Effector CD4-positive, alpha-beta T cell (primary cell): Measurements from ENCODE around the gene ACER2.
A peak's percentile ranks its signal among the peaks of the same experiment; 100 is the strongest.
"Not testable (repeated sequence)": the region's sequence is repeated elsewhere in the genome, so short reads cannot be mapped to it uniquely, and the experiment has no call there.

Experiments used
- DNase-seq: peaks from one replicate; pipeline ENCODE4 v3.0.0-alpha.2; 2020

The ACER2 gene

DNA sequence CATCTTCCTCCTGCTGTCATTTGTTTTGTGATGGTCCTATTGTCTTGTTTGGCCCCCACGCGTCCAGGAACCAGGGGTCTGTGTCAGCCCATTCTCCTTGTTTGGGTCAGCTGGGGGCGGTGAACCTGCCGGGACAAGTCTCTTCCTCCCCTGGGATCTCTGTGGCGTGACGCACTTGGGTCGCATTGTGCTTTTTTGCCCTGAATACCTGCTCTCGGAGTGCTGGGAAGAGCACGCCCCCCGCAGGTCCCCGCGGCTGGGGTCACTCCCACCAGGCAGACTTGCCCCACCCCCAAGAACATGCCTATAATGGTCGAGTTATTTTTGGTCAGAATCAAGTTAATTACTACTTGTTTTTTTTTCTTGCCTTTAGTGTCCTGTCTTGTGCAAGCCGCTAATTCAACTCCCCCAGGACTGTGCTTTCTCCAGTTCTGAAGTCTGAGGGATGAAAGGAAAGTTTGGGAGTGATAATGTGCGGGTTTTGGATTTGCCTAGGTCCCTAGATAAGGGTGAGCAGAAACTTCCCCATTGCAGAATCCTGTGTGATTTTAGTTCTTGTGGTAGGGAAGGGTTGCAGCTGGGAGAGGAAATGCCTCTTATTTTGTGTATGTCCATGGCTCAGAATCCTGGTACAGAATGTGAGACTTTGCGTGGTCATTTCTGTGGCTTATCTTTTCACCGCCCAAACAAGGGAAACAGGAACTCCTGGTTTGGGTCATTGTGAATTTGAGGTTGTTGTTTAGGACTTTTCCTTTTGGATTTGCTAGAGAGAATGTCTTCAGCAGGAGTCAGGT, 789 bp downstream of the ACER2 start:
- DNase-seq = peak; percentile 9

DNA sequence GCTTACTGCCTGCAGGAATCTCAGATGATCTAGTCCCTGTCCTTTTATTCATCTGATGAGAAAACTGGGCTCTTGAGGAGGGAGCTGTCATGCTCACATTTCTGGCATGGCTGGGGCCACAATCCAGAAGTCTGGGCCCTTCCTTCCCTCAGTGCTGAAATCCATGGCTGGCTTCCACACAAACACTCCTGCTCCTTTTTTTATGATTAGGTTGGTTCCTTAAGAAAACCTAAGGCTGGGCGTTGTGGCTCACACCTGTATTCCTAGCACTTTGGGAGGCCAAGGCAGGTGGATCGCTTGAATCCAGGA, 1.3 kb downstream of the ACER2 start:
- DNase-seq = no peak

DNA sequence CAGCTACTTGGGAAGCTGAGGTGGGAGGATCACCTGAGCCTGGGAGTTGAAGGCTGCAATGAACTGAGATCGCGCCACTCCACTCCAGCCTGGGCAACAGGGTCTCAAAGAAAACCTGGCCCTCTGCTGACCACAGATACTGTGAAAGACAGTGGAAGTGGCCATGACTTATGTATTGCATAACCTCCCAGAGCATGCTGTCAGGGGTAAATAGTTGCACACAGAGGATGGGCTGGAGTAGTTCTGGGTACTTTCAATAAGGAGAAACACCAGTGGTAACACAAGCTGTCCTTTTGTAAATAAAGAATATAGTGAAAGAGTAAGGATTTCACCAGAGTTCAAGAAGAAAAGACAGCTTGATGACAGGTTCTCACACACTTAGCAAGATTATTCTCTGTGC, 1.8 kb downstream of the ACER2 start:
- DNase-seq = no peak

DNA sequence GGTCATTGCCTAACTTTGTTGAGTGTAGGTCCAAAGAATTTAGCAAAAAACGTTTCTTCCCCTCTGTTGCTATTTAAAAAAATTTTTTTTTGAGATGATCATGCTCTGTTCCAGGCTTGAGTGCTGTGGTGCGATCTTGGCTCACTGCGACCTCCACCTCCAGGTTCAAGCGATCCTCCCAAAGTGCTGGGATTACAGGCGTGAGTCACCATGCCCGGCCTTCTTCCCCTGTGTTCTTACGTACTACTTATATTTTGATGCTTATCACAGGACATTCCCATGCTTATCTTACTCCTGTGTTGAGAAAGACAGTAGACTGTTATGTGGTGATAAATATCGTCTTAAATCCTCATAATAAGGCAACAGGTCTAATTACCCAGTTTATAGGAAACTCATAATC, 2.5 kb downstream of the ACER2 start:
- DNase-seq = no peak

DNA sequence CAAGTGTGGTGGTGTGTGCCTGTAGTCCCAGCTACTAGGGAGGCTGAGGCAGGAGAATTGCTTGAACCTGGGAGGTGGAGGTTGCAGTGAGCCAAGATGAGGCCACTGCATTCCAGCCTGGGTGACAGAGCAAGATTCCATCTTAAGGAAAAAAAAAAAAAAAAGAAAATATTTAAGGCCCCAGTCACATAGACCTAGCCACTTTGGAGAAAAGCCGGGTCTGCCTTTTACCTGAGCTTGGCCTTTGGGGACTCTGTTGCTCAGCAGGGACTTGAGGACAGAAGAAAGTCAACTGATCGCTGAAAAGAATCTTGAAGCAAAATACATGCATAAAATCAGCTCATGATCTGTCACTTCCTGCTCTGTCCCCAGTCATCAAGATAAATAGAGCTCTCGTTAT, 4.6 kb downstream of the ACER2 start:
- not testable (repeated sequence) for DNase-seq

DNA sequence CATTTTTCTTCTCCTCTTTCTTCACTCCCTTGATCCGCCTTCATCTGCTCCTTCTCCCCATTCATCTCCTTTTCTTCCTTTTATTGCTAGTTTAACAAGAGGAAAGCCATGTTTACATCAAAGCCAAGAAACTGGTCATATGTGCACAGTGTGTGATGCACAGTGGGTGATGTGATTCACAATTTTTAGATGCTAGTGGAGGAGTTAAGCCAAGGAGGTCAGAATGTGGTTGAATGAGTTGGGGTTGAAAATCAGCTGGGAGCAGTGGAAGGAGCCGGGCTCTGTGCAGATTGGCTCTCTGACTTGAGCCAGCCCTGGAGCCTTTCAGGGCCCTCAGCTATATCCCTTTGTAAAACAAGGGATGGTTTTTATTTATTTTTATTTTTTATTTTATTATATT, 7.3 kb downstream of the ACER2 start:
- no peak for DNase-seq

DNA sequence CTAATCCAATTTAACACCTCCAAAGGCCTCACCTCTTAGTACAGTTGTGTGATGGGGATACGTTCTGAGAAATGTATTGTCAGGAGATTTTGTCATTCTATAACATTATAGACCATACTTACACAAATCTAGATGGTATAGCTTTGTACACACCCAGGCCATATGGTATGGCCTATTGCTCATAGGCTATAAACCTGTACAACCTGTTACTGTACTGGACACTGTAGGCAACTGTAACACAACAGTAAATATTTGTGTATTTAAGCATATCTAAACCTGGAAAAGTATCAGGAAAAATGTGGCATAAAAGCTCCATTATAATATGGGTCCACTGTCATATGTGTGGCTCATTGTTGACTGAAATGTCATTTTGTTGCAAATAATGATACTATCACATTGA, 12.1 kb downstream of the ACER2 start:
- DNase-seq = no peak

DNA sequence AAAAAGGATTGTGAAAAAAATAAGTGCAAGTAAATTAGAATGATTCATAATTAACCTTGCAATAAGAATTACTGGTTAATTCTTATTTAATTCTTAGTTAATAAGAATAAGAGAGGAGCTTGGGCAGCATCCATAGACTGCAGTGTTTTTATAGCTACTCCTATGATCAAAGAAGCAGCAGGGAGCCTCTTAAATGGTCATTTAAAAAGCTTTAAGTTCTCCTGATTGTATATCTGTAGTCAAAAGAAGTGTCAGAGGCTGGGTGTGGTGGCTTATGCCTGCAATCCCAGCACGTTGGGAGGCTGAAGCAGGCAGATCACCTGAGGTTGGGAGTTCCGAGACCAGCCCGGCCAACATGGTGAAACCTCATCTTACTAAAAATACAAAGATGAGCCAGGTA, 14.4 kb downstream of the ACER2 start:
- DNase-seq = no peak

DNA sequence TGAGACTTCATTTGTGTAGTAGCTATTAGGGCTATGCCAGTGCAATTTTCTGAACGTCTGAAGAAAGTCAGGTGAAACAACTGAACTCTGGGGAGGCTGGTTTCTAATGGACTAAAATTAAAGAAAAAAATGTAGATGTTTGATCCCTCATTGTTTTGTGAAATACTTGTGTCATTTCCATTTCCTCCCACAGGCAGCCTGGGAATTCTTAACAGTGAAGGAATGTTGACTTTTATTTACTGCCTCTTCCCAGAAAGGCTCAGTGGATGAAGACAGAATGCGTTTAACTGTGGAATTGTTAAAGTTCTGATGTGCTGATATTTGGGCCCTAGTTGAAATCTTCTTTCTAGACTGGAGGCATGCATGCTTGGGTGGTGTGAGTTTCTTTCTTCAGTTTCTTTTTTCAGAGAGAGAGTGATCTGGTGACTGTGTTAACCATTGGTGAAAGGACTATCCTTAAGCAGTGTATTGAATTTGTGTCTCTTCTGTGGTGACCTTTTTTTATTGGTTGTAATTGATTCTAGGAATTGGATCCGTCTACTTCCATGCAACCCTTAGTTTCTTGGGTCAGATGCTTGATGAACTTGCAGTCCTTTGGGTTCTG, 15.5 kb downstream of the ACER2 start:
- no peak for DNase-seq

DNA sequence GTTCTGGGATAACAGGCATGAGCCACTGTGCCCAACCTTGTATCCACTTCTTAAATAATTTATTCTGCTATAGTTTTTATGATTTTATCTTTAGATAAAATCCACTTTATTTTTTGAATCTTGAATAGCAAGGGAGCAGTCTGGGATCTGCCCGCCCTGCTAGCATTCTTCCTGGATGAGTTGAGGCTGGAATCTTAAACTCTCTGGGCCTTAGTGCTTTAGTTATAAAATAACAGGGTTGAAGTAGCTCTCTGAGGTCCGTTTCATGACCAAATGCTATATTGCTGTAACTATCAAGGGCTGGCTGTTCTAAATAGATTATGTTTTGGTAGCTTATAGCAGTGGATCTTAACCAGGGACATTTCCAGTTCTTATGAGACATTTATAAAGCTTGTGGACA, 20.8 kb downstream of the ACER2 start:
- no peak for DNase-seq

DNA sequence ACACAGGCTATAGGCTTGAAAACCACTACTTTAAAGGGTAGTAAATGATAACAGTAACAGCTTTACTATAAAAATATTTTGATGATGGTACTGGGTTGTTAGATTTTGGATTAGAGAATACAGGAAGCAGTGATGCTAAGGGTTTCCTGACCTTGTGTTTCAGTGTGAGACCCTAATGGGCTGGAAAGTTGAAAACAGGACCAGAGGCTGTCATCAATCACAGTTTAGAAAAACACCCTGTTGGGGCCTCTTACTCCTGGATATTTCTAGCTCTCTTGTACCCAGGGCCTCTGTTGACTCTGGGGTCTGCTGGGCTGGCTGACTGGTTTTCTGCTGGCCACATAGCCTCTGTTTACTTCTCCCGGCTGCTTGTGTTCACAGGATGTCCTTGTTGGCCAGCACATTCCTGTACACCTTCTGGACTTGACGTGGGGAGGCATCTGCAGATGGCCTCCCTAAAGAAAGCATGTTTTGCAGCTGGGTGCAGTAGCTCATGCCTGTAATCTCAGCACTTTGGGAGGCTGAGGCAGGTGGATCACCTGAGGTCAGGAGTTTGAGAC, 21.5 kb downstream of the ACER2 start:
- no peak for DNase-seq

DNA sequence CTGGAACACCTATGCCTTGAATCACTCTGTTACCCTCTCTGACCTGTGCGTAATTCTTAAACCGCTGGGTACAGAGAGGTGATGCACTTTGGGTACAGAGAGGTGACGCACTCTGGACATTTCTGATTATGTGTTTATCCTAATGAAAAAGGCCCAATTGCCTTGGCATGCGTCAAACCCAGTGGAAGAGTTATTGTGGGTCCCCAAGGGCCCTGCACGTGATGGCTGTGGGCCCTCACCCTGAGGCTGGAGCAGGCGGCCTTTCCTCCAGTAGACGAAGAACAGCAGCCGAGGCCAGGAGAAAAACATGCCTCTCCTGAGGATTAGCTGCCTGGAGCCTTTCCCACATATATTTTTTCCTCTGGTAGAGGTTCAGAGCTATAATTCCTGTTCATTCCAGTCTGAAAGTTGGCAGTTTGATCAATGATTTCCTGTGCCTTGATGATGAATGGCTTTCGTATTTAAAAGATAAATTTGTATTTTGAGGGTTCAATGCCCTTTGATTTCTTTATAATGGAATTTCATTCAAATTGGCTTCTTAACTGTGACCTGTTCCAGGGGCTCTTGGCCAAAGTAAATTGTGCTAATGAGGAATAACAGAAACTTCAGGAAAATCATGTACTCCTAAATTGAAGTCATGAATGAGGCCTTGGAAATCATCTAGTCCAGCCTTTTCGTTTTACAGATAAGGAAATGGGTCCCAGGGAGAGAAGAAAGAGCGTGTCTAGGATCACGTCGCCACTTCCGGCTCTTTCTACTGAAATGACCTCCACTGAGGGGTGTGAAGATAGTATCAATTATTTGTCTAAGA, 22.8 kb downstream of the ACER2 start:
- no peak for DNase-seq

DNA sequence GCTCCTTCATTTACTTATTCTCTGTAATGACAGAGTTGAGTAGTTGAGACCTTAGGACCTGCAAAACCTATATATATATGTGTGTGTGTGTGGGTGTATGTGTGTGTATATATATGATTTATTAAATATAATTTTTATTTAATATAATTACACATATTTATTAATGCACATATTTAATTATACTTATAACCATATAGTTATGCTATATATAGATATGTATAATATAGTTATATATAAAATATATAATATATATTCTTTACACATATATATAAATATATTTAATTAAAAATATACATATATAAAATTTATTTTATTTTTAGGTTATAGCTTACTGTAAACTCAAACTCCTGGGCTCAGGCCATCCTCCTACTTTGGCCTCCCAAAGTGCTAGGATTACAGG, 23.7 kb downstream of the ACER2 start:
- no peak for DNase-seq

DNA sequence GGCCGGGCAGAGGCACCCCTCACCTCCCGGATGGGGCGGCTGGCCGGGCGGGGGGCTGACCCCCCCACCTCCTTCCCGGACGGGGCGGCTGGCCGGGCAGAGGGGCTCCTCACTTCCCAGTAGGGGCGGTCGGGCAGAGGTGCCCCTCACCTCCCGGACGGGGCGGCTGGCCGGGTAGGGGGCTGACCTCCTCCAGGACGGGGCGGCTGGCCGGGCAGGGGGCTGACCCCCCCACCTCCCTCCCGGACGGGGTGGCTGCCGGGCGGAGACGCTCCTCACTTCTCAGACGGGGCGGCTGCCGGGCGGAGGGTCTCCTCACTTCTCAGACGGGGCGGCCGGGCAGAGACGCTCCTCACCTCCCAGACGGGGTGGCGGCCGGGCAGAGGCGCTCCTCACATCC, 24.9 kb downstream of the ACER2 start:
- DNase-seq = not testable (repeated sequence)

DNA sequence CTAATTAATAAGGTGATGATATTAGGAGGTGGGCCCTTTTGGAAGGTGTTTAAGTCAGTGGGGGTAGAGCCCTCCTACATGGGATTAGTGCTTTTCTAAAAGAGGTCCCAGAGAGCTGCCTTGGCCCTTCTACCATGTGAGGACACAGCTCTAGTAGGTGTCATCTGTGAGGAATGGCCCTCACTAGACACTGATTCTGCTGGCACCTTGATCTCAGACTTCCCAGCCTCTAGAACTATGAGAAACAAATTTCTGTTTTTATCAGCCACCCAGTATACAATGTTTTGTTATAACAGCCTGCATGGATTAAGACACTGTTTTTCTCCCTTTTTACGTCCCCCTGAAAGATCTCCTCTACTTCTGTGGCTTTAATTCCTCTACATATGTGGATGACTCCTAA, 31.6 kb downstream of the ACER2 start:
- no peak for DNase-seq

DNA sequence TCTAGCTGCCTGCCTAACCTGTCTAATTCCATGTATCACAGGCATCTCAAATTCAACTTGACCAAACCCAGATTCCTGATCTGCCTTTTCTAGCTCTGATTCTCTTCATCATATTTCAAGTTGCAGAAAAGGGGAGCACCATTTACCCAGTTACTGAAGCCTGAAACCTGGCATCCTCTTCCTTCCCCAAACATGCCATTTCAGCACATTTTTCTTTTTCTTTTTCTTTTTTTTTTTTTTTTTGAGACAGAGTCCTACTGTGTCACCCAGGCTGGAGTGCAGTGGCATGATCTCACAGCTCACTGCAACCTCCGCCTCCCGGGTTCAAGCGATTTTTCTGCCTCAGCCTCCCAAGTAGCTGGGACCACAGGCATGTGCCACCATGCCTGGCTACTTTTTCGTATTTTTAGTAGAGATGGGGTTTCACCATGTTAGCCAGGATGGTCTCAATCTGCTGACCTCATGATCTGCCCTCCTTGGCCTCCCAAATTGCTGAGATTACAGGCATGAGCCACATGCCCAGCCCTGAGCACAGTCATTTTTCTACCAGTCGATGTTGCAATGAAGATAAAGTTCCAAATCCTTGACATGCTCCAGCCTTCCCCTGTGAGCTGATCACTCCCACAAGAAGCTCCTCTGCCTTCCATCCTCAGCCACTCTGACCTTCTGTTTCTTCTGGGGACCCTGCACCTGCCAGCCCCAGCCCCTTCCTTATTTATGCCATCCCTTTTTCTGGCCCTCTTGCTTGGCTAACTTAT, 32.2 kb downstream of the ACER2 start:
- DNase-seq = no peak

DNA sequence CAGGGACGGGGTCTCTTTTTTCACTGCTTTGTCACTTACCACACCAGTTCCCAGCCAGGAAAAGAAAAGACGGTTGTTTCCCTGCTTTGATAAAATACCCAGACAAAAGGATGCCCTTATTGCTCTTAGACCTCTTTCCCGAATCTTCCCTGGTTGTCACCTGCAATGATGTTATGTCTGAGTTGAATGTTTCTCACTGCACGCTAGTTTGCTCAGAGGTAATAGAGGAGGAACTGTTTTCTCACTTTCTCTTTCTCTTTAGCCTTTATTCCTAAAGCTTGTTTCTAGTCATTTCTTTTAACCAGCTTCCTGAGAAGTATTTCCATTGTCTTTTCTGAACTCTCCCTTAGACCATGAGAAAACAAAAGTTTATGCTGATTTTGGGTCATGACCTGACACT, 32.9 kb downstream of the ACER2 start:
- no peak for DNase-seq

DNA sequence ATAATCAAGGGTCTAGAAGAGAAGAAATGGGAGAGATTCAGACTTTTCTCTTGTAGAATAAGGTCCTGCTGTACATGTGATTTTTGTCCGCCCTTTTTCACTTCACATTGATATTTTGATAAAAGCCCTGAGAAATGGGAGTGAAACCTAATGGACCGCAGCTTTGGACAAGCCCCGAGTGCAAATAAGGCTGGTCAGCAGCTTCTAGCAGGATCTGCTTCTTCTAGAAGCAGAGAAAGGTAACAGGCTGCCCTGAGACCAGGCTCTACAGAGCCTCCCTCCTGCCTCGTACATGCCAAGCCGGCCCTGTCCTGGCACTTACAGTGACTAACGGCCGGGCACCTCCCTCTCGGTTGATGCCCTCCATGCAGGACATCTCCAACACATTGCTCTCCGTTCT, 33.4 kb downstream of the ACER2 start:
- no peak for DNase-seq

DNA sequence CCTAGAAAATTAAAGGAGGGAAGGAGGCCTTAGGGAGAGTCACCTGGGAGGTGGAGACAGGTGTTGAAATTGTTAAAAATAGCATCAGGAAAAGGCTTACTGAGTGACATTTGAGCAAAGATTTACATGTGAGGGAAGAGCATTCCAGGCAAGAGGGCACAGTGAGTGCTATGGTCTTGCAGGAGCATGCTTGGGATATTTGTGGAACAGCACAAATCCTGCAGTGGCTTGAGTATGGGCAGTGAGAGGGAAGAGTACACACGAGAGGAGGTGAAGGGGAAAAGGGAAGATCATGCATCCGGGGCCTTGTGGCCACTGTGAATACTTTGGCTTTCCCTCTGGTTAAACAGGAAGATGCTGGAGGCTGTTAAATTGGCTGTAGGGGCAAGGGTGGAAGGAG, 36.6 kb downstream of the ACER2 start:
- DNase-seq = no peak

DNA sequence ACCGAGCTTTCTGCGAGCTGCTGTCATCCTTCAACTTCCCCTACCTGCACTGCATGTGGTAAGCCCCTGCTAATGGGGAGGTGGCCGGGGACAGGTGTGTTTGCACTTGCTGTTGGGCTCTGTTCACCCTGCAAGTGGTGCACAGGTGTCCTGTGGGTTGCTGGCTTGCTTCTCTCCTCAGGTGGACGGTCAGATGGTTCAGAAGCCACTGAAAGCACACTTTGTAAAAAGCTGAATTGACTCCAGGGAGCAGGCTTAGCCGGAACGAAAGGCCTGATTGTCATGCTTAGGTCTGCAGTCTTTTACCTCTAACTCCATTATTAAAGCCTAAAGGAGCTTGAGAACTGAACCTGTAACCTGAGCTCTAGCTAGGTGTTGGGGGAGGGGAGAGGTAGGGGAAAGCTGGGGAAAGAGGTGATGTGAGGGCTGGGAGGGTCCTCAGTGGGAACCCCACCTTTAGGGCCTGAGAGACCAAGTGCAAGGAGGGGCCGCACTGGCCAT, 37.6 kb downstream of the ACER2 start:
- DNase-seq = no peak

DNA sequence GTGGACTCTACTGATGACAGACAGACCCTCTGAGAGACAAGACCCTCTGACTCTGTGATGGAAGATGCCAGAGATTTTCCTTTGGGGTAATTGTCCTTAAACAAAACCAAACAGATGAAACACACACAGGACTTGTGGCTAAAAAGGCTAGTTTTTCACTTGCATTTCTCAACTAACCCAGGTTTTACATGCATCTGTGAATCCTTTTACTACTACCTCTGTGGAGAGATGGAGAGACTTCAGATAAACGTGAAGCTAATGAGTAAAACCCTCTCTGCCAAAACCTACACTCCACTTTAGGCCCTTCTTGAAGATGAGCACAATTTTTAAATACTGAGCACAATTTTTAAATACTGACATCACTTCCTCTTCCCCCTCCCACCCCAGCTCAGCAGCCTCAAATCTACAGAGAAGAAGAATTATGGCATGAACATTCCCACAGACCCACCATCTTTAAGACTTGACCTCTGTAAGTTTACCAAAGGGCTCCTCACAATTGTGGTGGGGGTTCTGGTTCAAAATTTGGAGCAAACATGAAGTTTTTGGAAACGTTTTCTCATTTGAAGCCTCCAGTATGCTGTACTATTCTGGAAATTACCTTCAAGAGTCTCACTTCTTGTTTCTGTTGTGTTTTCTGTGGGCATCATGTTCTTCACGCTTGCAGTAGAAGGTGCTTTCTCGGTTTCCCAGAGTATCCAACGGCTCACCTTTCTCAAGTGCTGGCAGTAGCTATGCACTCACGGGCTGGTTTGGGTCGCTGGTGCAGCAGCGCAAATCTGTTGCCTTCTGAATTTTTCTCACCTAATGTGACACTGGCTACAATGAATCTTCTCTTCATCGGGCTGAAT, 42.7 kb downstream of the ACER2 start:
- no peak for DNase-seq

DNA sequence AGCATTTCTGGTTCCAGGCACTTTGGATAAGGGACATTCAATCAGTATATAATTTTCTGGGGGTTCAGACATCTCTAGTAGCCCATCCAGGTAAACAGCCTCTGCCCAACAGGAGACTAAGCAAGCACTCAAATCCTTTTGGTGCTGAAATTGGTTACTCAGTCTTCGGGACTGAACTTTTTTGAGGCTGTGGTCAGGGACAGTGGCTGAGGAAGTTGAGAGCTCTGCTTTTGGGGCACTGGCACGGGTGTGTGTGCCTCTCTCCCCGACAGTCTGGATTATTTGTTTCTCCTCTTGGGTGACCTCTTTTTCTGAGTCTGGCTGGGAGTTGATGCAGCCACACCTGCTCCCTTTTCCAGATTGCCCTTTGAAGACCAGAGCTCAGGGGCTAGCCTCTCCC, 47.6 kb downstream of the ACER2 start:
- DNase-seq = no peak
